Measurements from ENCODE around the gene SDK1.

DNA sequence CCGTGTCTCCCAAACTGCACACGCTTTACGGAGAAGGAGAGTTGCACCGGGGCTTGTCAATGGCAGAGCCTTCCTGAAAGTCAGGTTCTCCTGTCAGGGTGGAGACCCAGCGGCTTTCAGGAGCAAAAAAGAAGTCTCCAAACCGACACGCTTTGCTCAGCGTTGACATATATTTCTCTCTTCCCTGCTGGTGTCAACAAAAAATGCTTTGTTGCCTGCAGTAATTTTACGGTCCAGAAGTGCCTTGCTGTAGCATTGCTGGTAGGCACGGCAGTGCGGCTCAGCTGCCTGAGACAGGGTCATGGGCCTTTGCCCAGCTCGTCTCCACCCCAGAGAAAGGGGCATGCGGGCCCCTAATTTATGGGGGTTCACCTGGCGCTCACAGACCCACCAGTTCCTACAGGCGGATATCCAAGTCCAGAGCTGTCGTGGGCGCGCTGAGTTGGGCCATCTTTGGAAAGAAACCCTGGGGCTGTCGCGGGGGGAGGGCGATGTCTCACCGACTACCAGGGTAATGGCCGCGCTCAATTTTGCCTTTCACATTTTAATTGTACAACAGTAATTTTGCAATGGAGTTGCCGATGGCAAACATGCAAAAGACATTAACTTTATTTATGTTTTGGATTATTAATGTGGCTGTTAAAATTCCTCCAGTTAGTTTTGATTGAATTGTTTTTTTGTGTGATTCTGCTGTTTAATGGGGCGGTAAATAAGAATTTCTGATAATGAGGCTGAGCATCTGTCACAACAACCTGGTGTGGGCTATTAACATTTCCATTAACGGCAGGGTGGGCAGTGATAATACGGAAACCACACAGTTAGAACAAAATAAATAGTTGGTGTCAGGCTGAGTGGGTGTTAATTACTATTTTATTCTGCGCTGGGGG lies 902.8 kb downstream of the SDK1 start:
- TF ChIP-seq POLR2A (IDR thresholded peaks at IDR 0.05): no peak
- TF ChIP-seq, protein P1, sequence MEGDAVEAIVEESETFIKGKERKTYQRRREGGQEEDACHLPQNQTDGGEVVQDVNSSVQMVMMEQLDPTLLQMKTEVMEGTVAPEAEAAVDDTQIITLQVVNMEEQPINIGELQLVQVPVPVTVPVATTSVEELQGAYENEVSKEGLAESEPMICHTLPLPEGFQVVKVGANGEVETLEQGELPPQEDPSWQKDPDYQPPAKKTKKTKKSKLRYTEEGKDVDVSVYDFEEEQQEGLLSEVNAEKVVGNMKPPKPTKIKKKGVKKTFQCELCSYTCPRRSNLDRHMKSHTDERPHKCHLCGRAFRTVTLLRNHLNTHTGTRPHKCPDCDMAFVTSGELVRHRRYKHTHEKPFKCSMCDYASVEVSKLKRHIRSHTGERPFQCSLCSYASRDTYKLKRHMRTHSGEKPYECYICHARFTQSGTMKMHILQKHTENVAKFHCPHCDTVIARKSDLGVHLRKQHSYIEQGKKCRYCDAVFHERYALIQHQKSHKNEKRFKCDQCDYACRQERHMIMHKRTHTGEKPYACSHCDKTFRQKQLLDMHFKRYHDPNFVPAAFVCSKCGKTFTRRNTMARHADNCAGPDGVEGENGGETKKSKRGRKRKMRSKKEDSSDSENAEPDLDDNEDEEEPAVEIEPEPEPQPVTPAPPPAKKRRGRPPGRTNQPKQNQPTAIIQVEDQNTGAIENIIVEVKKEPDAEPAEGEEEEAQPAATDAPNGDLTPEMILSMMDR (IDR thresholded peaks at IDR 0.05 in 4 of 5, conservative IDR thresholded peaks at IDR 0.05 in 1 of 5): no peak
